CD4-positive, alpha-beta T cell (primary cell): ENCODE results near the gene ZMYND10. TPM values are rescaled to one million over a fixed set of nuclear protein-coding genes. Genes with fewer than 3 reads are reported as not detected.
A peak's percentile ranks its signal among the peaks of the same experiment; 100 is the strongest.

Source experiments
- ATAC-seq: fragments of 200-7000 bp; cut with Tn5 transposase; one replicate; pipeline ENCODE4 v1.10.0; 2022; ENCODE audit warnings: mild to moderate bottlenecking; ENCODE audit not compliant: poor library complexity
- CTCF ChIA-PET: fragments of 350-600 bp; sonication (Branson Sonifier 250); formaldehyde crosslinking; loops from one replicate; lab custom pipeline; 2021; ENCODE audit warnings: antibody characterized with exemption, inconsistent platforms; lab: Charles Lee
- POLR2A ChIA-PET: fragments of 350-600 bp; sonication (Branson Sonifier 250); formaldehyde crosslinking; loops from one replicate; lab custom pipeline; 2021; ENCODE audit warnings: antibody characterized with exemption, inconsistent platforms; lab: Charles Lee
- DNase-seq, 14 experiments: peaks; one replicate each; pipeline ENCODE4 v3.0.0-alpha.2; 2013 to 2020; ENCODE audit warnings: mixed read lengths in 2 of 14
- H3K27ac ChIP-seq, 2 donors: one replicate each; pipeline versions ENCODE4 v1.5.1 to v1.7.0; 2013; ENCODE audit warnings: low read length in 2 of 2, low read depth in 1 of 2, mild to moderate bottlenecking in 1 of 2
- H3K27me3 ChIP-seq, 2 experiments: 1 replicate in 1 of 2; 2 replicates in 1 of 2; pipeline versions ENCODE4 v1.6.1 to v1.7.0; 2013; ENCODE audit warnings: low read length in 2 of 2, control low read depth in 1 of 2, mild to moderate bottlenecking in 1 of 2, moderate library complexity in 1 of 2; ENCODE audit not compliant: insufficient read depth in 2 of 2, control insufficient read depth in 1 of 2
- H3K36me3 ChIP-seq: one replicate; pipeline ENCODE4 v1.6.1; 2013; ENCODE audit warnings: low read length, control low read depth; ENCODE audit not compliant: insufficient read depth
- H3K4me1 ChIP-seq: one replicate; pipeline ENCODE4 v1.6.1; 2013; ENCODE audit warnings: low read length, control low read depth; ENCODE audit not compliant: insufficient read depth
- H3K4me3 ChIP-seq: one replicate; pipeline ENCODE4 v1.5.1; 2013; ENCODE audit warnings: mild to moderate bottlenecking, low read length, moderate library complexity
- H3K9me3 ChIP-seq, 2 experiments: 1 replicate in 1 of 2; 2 replicates in 1 of 2; pipeline versions ENCODE4 v1.6.1 to v1.7.0; 2013; ENCODE audit warnings: low read length in 2 of 2, mild to moderate bottlenecking in 2 of 2, control low read depth in 1 of 2, moderate library complexity in 1 of 2; ENCODE audit not compliant: control insufficient read depth in 1 of 2, insufficient read depth in 1 of 2
- H3K27ac Mint-ChIP-seq: one replicate; pipeline ENCODE4 v1.8.0; 2020; ENCODE audit warnings: mixed read lengths
- H3K27me3 Mint-ChIP-seq: one replicate; pipeline ENCODE4 v1.8.0; 2021; ENCODE audit warnings: mixed read lengths
- H3K36me3 Mint-ChIP-seq: one replicate; pipeline ENCODE4 v1.8.0; 2021; ENCODE audit warnings: low read depth, mixed read lengths
- H3K4me1 Mint-ChIP-seq: one replicate; pipeline ENCODE4 v1.8.0; 2021; ENCODE audit warnings: low read depth, mixed read lengths
- H3K4me3 Mint-ChIP-seq: one replicate; pipeline ENCODE4 v1.8.0; 2020; ENCODE audit warnings: mild to moderate bottlenecking, mixed read lengths
- H3K9me3 Mint-ChIP-seq: one replicate; pipeline ENCODE4 v1.8.0; 2020; ENCODE audit warnings: mixed read lengths
- intact Hi-C, 2 experiments: fragments of 100-400 bp; cut with DNase I in 1 of 2; cut with micrococcal nuclease in 1 of 2; formaldehyde crosslinking; loops; one replicate each; pipeline versions ENCODE4 v1.15.1 to v1.9.0; 2023 to 2025; cut with DNase I, micrococcal nuclease
- total RNA-seq, 174 experiments: library from RNA in 2 of 174; stranded (reverse) in 2 of 174; gene quantifications; one replicate each; pipeline ENCODE4 v1.2.3 and lab custom pipeline; 2021 to 2026
- TF ChIP-seq, protein P1 (sequence below): fragments of 200-600 bp; IDR thresholded peaks from one replicate; pipeline ENCODE4 v1.8.0; 2022; ENCODE audit warnings: antibody characterized with exemption, mild to moderate bottlenecking

The ZMYND10 gene
- total RNA-seq, 2 experiments from 2014 or later, result 1.7 to 1.8 TPM

DNA sequence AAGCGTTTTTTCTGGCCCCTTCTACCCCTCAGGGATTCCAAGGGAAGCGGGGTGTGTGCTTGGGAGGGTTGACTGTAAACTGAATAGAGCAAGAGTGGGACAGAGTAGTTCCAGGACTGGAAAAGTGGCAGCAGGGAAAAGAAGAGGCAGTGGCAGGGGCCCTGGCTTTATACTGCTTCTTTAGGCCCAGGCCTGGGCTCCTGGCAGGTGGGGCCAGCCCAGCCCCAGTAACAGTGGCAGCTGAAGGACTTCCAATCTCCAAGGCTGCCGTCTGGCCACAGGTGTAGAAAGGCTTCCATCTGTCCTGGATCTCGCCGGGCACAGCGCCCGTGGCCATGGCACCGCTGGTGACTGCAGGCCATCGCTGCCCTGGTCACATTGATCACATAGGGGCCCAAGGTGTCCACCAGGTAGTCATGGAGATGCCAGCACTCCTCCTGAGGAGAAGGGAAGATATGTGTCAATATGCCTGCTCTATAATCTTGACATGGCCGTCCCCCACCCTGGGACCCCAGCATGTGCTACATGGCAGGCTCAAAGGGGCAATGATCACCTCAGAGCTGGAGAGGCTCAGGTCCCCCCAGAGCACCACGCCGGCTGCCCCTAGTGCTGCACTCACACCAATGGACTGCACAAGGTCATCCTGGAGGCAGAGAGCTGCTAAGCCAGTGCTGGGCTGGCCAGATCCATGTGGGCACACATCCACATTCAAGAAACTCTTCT lies 52.3 kb downstream of the ZMYND10 start:
- H3K4me1 ChIP-seq, result peaks cover 34% of the 10 kb centered on the region
- peaks cover 23% of the 10 kb centered on the region for H3K36me3 ChIP-seq
- H3K9me3 ChIP-seq, result no peaks in the 10 kb centered on the region
- H3K27me3 ChIP-seq, result no peaks in the 10 kb centered on the region
- POLR2A ChIA-PET, result interaction anchor here (0.9 to 3.3 kb wide), 11 partner anchors 24 to 1689 kb away, joined by 3 to 28 read pairs (median 4); partner anchors contain the start of genes CYB561D2, GNAI2, NPRL2 and RASSF1
- H3K27me3 Mint-ChIP-seq, result no peaks in the 10 kb centered on the region
- intact Hi-C loops, result loop anchor here in 1 of 2 experiments (2.0 to 5.0 kb wide), 2 partner anchors 58 to 351 kb away; partner anchors contain the start of genes CYB561D2, NPRL2 and RBM6
- peak overlapping the region; percentile 48 to 60 for H3K27ac ChIP-seq
- H3K4me1 Mint-ChIP-seq, result peaks cover 26% of the 10 kb centered on the region
- peak overlapping the region; percentile 95 for H3K4me3 Mint-ChIP-seq
- H3K4me3 ChIP-seq, result peak overlapping the region; percentile 95
- H3K27ac Mint-ChIP-seq, result peak overlapping the region; percentile 93
- TF ChIP-seq, protein P1, sequence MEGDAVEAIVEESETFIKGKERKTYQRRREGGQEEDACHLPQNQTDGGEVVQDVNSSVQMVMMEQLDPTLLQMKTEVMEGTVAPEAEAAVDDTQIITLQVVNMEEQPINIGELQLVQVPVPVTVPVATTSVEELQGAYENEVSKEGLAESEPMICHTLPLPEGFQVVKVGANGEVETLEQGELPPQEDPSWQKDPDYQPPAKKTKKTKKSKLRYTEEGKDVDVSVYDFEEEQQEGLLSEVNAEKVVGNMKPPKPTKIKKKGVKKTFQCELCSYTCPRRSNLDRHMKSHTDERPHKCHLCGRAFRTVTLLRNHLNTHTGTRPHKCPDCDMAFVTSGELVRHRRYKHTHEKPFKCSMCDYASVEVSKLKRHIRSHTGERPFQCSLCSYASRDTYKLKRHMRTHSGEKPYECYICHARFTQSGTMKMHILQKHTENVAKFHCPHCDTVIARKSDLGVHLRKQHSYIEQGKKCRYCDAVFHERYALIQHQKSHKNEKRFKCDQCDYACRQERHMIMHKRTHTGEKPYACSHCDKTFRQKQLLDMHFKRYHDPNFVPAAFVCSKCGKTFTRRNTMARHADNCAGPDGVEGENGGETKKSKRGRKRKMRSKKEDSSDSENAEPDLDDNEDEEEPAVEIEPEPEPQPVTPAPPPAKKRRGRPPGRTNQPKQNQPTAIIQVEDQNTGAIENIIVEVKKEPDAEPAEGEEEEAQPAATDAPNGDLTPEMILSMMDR, result no peak
- H3K36me3 Mint-ChIP-seq, result peaks cover 22% of the 10 kb centered on the region
- H3K9me3 Mint-ChIP-seq, result no peaks in the 10 kb centered on the region
- CTCF ChIA-PET, result interaction anchor here (1.8 to 2.4 kb wide), 2 partner anchors 43 to 47 kb away, joined by 4 to 6 read pairs; no protein-coding TSS in a partner anchor
- ATAC-seq (no peak), DNase-seq (peak in 1 of 14 experiments; percentile 39)

DNA sequence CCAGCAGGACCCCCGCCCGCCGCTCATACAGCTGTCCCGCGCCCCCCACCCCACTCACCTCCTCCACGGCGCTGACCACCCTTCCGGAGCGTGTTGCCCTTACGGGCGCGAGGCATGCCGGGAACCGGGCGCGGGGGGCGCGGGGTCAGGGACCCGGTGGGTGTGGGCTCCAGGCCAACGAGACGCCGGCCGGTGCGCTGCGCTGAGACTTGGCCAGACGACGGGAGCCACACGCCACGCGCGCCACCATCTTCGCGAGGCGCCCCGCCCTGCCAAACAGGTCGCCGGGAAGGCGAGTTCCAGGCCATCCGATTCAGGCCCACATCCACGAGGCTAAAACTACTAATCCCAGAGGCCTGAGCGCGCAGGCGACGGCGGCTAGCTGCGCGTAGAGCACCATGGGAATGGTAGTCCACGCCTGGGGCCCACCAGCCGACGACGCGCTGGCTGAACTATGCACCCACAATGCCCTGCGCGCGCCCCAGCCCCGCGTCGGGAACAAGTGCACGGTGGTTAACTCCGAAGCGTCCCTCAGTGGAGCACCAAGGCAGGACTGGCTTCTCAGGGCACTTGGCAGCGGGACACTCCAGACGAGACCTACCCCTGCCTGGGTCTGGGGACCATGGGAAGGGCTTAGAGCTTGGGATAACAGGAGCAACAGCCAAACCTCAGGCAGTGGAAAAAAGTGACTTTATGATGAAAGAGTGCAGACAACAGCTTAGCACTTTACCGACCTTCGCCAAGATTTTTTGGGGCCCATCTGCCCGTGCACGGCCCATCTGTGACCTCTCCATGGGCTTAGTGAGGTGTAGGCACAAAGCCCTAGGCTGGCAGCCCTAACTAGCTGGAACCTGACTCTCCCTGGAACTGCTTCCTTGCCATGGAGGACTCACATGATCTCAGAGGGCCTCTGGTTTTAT lies 53.1 kb downstream of the ZMYND10 start, which contains the start of gene IFRD2:
TSS of gene IFRD2 (minus strand) at position 271 of the 920 bp plus-strand sequence. CDS start at position 116, 155 bp downstream.
- Mint-ChIP-seq H3K4me1 (peaks cover 20% of the 10 kb centered on the region), H3K36me3 (peaks cover 29% of the 10 kb centered on the region), H3K27me3 (no peaks in the 10 kb centered on the region), H3K27ac (peak within 1 kb of the TSS; percentile 93), H3K4me3 (peak within 1 kb of the TSS; percentile 95), H3K9me3 (no peaks in the 10 kb centered on the region)
- H3K27me3 ChIP-seq, result no peaks in the 10 kb centered on the region
- H3K9me3 ChIP-seq, result no peaks in the 10 kb centered on the region
- CTCF ChIA-PET, result interaction anchor here (1.0 to 2.4 kb wide), 6 partner anchors 16 to 55 kb away, joined by 3 to 9 read pairs (median 4); no protein-coding TSS in a partner anchor
- peak; percentile 98 for ATAC-seq
- POLR2A ChIA-PET, result interaction anchor here (0.6 to 3.3 kb wide), 19 partner anchors 25 to 1690 kb away, joined by 3 to 28 read pairs (median 4); partner anchors contain the start of genes CYB561D2, GNAI2, NPRL2 and RASSF1
- peaks cover 32% of the 10 kb centered on the region for H3K36me3 ChIP-seq
- peak; percentile 90 to 98 (median 95) for DNase-seq
- intact Hi-C loops, result loop anchor here in 1 of 2 experiments (2.0 to 5.0 kb wide), 2 partner anchors 58 to 350 kb away; partner anchors contain the start of genes CYB561D2, NPRL2 and RBM6
- peak within 1 kb of the TSS; percentile 95 for H3K4me3 ChIP-seq
- H3K4me1 ChIP-seq, result peaks cover 25% of the 10 kb centered on the region
- TF ChIP-seq, protein P1, result no peak
- peak within 1 kb of the TSS; percentile 48 to 60 for H3K27ac ChIP-seq

Other genes starting within 250 kb of the ZMYND10 start
- 1 to 10 TPM in 1 of 2 experiments, under 1 TPM in 1; 0.22 to 1.1 TPM for gene SEMA3F, start 190.4 kb downstream of the ZMYND10 start, total RNA-seq
- under 1 TPM; 0.11 to 0.28 TPM for gene GNAT1, start 154.1 kb downstream of the ZMYND10 start, total RNA-seq
- gene SLC38A3, start 140.5 kb downstream of the ZMYND10 start, total RNA-seq, result 1 to 10 TPM; 1.0 to 1.1 TPM
- 100 to 1,000 TPM; 204 to 217 TPM for gene GNAI2, start 109.5 kb downstream of the ZMYND10 start, total RNA-seq
- gene SEMA3B, start 76.6 kb downstream of the ZMYND10 start, total RNA-seq, result 1 to 10 TPM; 1.9 to 2.0 TPM
- gene LSMEM2, start 66.6 kb downstream of the ZMYND10 start, total RNA-seq, result under 1 TPM in 1 of 2 experiments, not detected in 1; 0.22 TPM
- gene IFRD2, start 53.3 kb downstream of the ZMYND10 start, total RNA-seq, result 10 to 100 TPM; 30.0 to 30.4 TPM
- 1 to 10 TPM; 3.0 to 3.2 TPM for gene HYAL3, start 46.3 kb downstream of the ZMYND10 start, total RNA-seq
- 10 to 100 TPM; 47.0 to 48.8 TPM for gene NAA80, start 46.3 kb downstream of the ZMYND10 start, total RNA-seq
- gene HYAL1, start 42.2 kb downstream of the ZMYND10 start, total RNA-seq, result under 1 TPM in 1 of 2 experiments, not detected in 1; 0.38 TPM
- gene HYAL2, start 23.0 kb downstream of the ZMYND10 start, total RNA-seq, result 1 to 10 TPM; 1.1 to 1.2 TPM
- gene TUSC2, start 17.5 kb downstream of the ZMYND10 start, total RNA-seq, result 10 to 100 TPM; 23.1 to 24.7 TPM
- 10 to 100 TPM; 68.0 to 71.2 TPM for gene RASSF1, start 4.9 kb downstream of the ZMYND10 start, total RNA-seq
- 10 to 100 TPM; 29.4 to 33.2 TPM for gene NPRL2, start 5.0 kb upstream of the ZMYND10 start, total RNA-seq
- 10 to 100 TPM; 19.8 TPM for gene CYB561D2, start 5.1 kb upstream of the ZMYND10 start, total RNA-seq
- 10 to 100 TPM; 19.0 to 19.9 TPM for gene TMEM115, start 13.8 kb upstream of the ZMYND10 start, total RNA-seq
- gene CACNA2D2, start 157.9 kb upstream of the ZMYND10 start, total RNA-seq, result 1 to 10 TPM; 2.5 to 3.8 TPM
- gene C3orf18, start 222.0 kb upstream of the ZMYND10 start, total RNA-seq, result 1 to 10 TPM; 3.9 to 5.2 TPM
- 10 to 100 TPM; 12.4 to 14.6 TPM for gene HEMK1, start 223.8 kb upstream of the ZMYND10 start, total RNA-seq